Spleen (tissue), 11 donors: ENCODE results near the gene ABCG8. TPM values are rescaled to one million over a fixed set of nuclear protein-coding genes. Genes with fewer than 3 reads are reported as not detected.

ENCODE experiments used
- DNase-seq: peaks from one replicate; pipeline ENCODE4 v3.0.0-alpha.2; 2020
- H3K27ac ChIP-seq, 8 donors: fragments of 200-600 bp; sonication (generic) in 7 of 8; 1 replicate in 4 of 8; 2 replicates in 4 of 8; pipeline versions ENCODE4 v1.5.0 to v1.8.0; 2016 to 2021; ENCODE audit warnings: inconsistent platforms in 4 of 8, mild to moderate bottlenecking in 4 of 8, moderate library complexity in 1 of 8
- H3K27me3 ChIP-seq, 7 donors: fragments of 200-600 bp; sonication (generic) in 6 of 7; replicated peaks in 1 of 7; 1 replicate in 4 of 7; 2 replicates in 3 of 7; pipeline versions ENCODE4 v1.5.0 to v1.8.0; 2016 to 2021; ENCODE audit warnings: inconsistent platforms in 3 of 7, mild to moderate bottlenecking in 1 of 7
- H3K36me3 ChIP-seq, 6 donors: fragments of 200-600 bp; sonication (generic) in 5 of 6; 1 replicate in 4 of 6; 2 replicates in 2 of 6; pipeline versions ENCODE4 v1.5.0 to v1.8.0; 2016 to 2021; ENCODE audit warnings: inconsistent platforms in 2 of 6
- H3K4me1 ChIP-seq, 6 donors: fragments of 200-600 bp; sonication (generic) in 5 of 6; 1 replicate in 3 of 6; 2 replicates in 3 of 6; pipeline versions ENCODE4 v1.5.0 to v1.8.0; 2016 to 2021; ENCODE audit warnings: inconsistent platforms in 3 of 6
- H3K4me3 ChIP-seq, 8 donors: fragments of 200-600 bp; sonication (generic) in 7 of 8; 1 replicate in 4 of 8; 2 replicates in 4 of 8; pipeline versions ENCODE4 v1.5.0 to v1.8.0; 2016 to 2021; ENCODE audit warnings: inconsistent platforms in 4 of 8, mild to moderate bottlenecking in 4 of 8, moderate library complexity in 2 of 8
- H3K9me3 ChIP-seq, 8 donors: fragments of 200-600 bp; sonication (generic) in 7 of 8; 1 replicate in 4 of 8; 2 replicates in 4 of 8; pipeline versions ENCODE4 v1.5.0 to v1.8.0; 2016 to 2021; ENCODE audit warnings: inconsistent platforms in 4 of 8
- CTCF ChIP-seq, 11 experiments: fragments of 200-600 bp in 7 of 11; fragments of 450-650 bp in 4 of 11; sonication (generic) in 4 of 11; IDR thresholded peaks in 8 of 11; conservative IDR thresholded peaks in 3 of 11; 1 replicate in 7 of 11; 2 replicates in 4 of 11; pipeline versions ENCODE4 v1.4.0 to v1.8.0; 2016 to 2021; ENCODE audit warnings: antibody characterized with exemption in 11 of 11, inconsistent platforms in 4 of 11, mild to moderate bottlenecking in 1 of 11
- POLR2A ChIP-seq, 3 donors: fragments of 450-650 bp; IDR thresholded peaks; one replicate each; pipeline ENCODE4 v1.5.1; 2017; ENCODE audit warnings: antibody characterized with exemption in 3 of 3, mild to moderate bottlenecking in 1 of 3
- POLR2AphosphoS5 ChIP-seq, 3 donors: sonication (generic); formaldehyde crosslinking; IDR thresholded peaks; one replicate each; pipeline ENCODE4 v1.5.1; 2017; ENCODE audit warnings: antibody characterized with exemption in 3 of 3
- WGBS, 5 donors: extraction: QIAGEN DNeasy Blood & Tissue Kit in 3 of 5; methylation state at CpG; one replicate each; pipeline versions ENCODE4 v1.1.5 to v1.1.7; 2013 to 2018; 5-methylcytosine and 5-hydroxymethylcytosine counted together
- intact Hi-C: fragments of 100-400 bp; cut with DNase I; formaldehyde crosslinking; loops from one replicate; pipeline ENCODE4 v1.15.0; 2023; ENCODE audit warnings: low total_unique reads
- polyA plus RNA-seq, 3 donors: library from polyadenylated mRNA; stranded (reverse); fragments of 200-250 nt; gene quantifications; one replicate each; pipeline ENCODE4 v1.2.1, GENCODE V29; 2013
- total RNA-seq, 7 donors: library from RNA; depleted of rRNA in 3 of 7; stranded (reverse); fragments of >200 nt in 3 of 7; fragmentation: NEBNext Ultra II Directional in 4 of 7; extraction: Animal tissue kit (Norgen Biotek cat#: 25700) in 4 of 7; gene quantifications; one replicate each; pipeline versions ENCODE4 v1.1.0 to v1.2.1, GENCODE V29; 2016 to 2021
- donor health status: healthy with polysubstance abuse.
- donor health status: DM: no; HTN: no; CAD: no; lungs with moderate emphysema.
- donor health status: DM: no; HTN: no; CAD: no.
- donor health status: Bipolar disorder and iron deficiency.
- donor health status: healthy.
- donor health status: DM: no; HTN: no; CAD: no.
- donor health status: DM: yes; HTN: yes; CAD: no.

ABCG8 gene
- total and polyA plus RNA-seq, 10 donors, result 0.02 to 0.46 (median 0.20) TPM; not detected in 5

DNA sequence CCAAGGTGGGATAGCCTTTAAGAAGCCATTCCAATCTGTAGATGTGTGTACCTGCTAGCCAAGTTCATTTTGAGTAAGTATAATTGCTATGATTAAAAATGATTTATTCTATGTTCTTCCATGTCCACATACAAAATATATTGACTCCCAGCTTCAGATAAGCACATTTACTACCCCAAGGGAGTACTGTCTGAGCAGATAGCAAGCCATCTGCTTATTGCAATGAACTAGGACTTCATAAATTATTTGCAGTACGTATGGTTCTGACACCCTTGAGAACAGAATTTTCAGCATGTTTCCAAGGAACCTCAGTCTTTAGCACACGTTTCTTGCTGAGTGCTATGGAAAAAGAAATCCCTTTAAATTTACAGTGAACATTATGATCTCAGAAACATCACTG lies 28.3 kb upstream of the ABCG8 start:
- H3K4me1 ChIP-seq, result no peaks in the 10 kb centered on the region
- WGBS, 5 donors, result 78 to 85% (median 81%) methylated on average over 2 of the region's 2 CpGs
- peaks cover 0 to 42% (median 6%) of the 10 kb centered on the region in 6 donors for H3K36me3 ChIP-seq
- no peak for TF ChIP-seq POLR2AphosphoS5 (IDR thresholded peaks at IDR 0.05)
- no peak for TF ChIP-seq POLR2A (IDR thresholded peaks at IDR 0.05)
- TF ChIP-seq CTCF (IDR thresholded peaks at IDR 0.05 in 8 of 11, conservative IDR thresholded peaks at IDR 0.05 in 3 of 11), result no peak
- no peaks in the 10 kb centered on the region for H3K27me3 ChIP-seq
- intact Hi-C loops, result no loop called here
- DNase-seq, result no peak
- no peaks in the 10 kb centered on the region for H3K9me3 ChIP-seq
- H3K27ac ChIP-seq, result no peak overlapping the region
- H3K4me3 ChIP-seq, result no peak overlapping the region

GRCh38 chr2:43810888-43811287 lies 27.9 kb upstream of the ABCG8 start:
- WGBS, 5 donors, result 69 to 93% (median 76%) methylated on average over 1 of the region's 1 CpG
- H3K36me3 ChIP-seq, result peaks cover 0 to 38% (median 2%) of the 10 kb centered on the region in 6 donors
- no peak for DNase-seq
- H3K27ac ChIP-seq, result no peak overlapping the region
- no peaks in the 10 kb centered on the region for H3K4me1 ChIP-seq
- intact Hi-C loops, result no loop called here
- no peaks in the 10 kb centered on the region for H3K27me3 ChIP-seq
- H3K9me3 ChIP-seq, result no peaks in the 10 kb centered on the region
- no peak overlapping the region for H3K4me3 ChIP-seq
- no peak for TF ChIP-seq POLR2AphosphoS5 (IDR thresholded peaks at IDR 0.05)
- TF ChIP-seq POLR2A (IDR thresholded peaks at IDR 0.05), result no peak
- TF ChIP-seq CTCF (IDR thresholded peaks at IDR 0.05 in 8 of 11, conservative IDR thresholded peaks at IDR 0.05 in 3 of 11), result no peak

DNA sequence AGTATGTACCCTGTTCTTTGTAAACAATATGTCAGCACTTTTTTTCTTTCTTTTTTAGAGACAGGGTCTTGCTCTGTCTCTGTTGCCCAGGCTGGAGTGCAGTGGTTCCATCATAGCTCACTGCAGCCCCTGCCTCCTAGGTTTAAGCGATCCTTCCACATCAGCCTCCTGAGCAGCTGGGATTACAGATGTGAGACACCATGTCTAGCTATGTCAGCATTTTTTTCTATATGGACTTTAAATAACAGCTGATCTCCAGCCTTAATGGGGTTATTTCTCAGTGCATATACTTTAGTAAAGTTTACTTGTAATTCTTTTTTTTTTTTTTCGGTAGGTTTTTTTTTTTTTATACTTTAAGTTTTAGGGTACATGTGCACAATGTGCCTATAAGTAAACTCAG lies 26.8 kb upstream of the ABCG8 start:
- no peak for DNase-seq
- no peaks in the 10 kb centered on the region for H3K9me3 ChIP-seq
- H3K27ac ChIP-seq, result no peak overlapping the region
- 67 to 97% (median 82%) methylated on average over 2 of the region's 2 CpGs for WGBS, 5 donors
- H3K27me3 ChIP-seq, result no peaks in the 10 kb centered on the region
- no peaks in the 10 kb centered on the region for H3K4me1 ChIP-seq
- no peak overlapping the region for H3K4me3 ChIP-seq
- TF ChIP-seq POLR2AphosphoS5 (IDR thresholded peaks at IDR 0.05) (no peak), CTCF (IDR thresholded peaks at IDR 0.05 in 8 of 11, conservative IDR thresholded peaks at IDR 0.05 in 3 of 11) (no peak)
- intact Hi-C loops, result no loop called here
- peaks cover 0 to 32% (median 0%) of the 10 kb centered on the region in 6 donors for H3K36me3 ChIP-seq

GRCh38 chr2:43812947-43813346 lies 25.8 kb upstream of the ABCG8 start:
- peaks cover 0 to 28% (median 0%) of the 10 kb centered on the region in 6 donors for H3K36me3 ChIP-seq
- no peak overlapping the region for H3K27ac ChIP-seq
- intact Hi-C loops, result no loop called here
- no peak for DNase-seq
- TF ChIP-seq POLR2AphosphoS5 (IDR thresholded peaks at IDR 0.05), result no peak
- no peak for TF ChIP-seq POLR2A (IDR thresholded peaks at IDR 0.05)
- no peak for TF ChIP-seq CTCF (IDR thresholded peaks at IDR 0.05 in 8 of 11, conservative IDR thresholded peaks at IDR 0.05 in 3 of 11)
- no peaks in the 10 kb centered on the region for H3K4me1 ChIP-seq
- no peaks in the 10 kb centered on the region for H3K27me3 ChIP-seq
- no peak overlapping the region for H3K4me3 ChIP-seq
- no peaks in the 10 kb centered on the region for H3K9me3 ChIP-seq
- 58 to 80% (median 72%) methylated on average over 2 of the region's 2 CpGs for WGBS, 5 donors
